Loucy (cell line): Measurements from ENCODE around the gene DNAJC5G.

Experiments used
- H2AFZ ChIP-seq: fragments of 200-600 bp; sonication (generic); 2 replicates; pipeline ENCODE4 v1.6.0; 2016; ENCODE audit warnings: antibody characterized with exemption, mild to moderate bottlenecking, low read length, moderate library complexity
- H3F3A ChIP-seq: fragments of 200-600 bp; 2 replicates; pipeline ENCODE4 v1.6.0; 2016; ENCODE audit warnings: antibody characterized with exemption, low read depth, mild to moderate bottlenecking
- H3K27me3 ChIP-seq: fragments of 200-600 bp; sonication (generic); 2 replicates; pipeline ENCODE4 v1.6.1; 2014; ENCODE audit warnings: low read length, mild to moderate bottlenecking; ENCODE audit not compliant: insufficient read depth, poor library complexity, severe bottlenecking
- H3K36me3 ChIP-seq: fragments of 200-600 bp; sonication (generic); 2 replicates; pipeline ENCODE4 v1.6.1; 2016; ENCODE audit warnings: low read length; ENCODE audit not compliant: insufficient read depth
- H3K4me1 ChIP-seq: fragments of 200-600 bp; sonication (generic); 2 replicates; pipeline ENCODE4 v1.5.1; 2014; ENCODE audit warnings: low read length, mild to moderate bottlenecking; ENCODE audit not compliant: insufficient read depth, poor library complexity, severe bottlenecking
- H3K4me2 ChIP-seq: fragments of 200-600 bp; sonication (generic); 2 replicates; pipeline ENCODE4 v1.6.0; 2014; ENCODE audit warnings: antibody characterized with exemption, low read length, low read depth, mild to moderate bottlenecking; ENCODE audit not compliant: poor library complexity, severe bottlenecking
- H3K4me3 ChIP-seq: fragments of 200-600 bp; sonication (generic); 2 replicates; pipeline ENCODE4 v1.5.1; 2014; ENCODE audit warnings: low read length, mild to moderate bottlenecking, mixed read lengths; ENCODE audit not compliant: poor library complexity, severe bottlenecking
- H3K79me2 ChIP-seq: fragments of 200-600 bp; sonication (generic); 2 replicates; pipeline ENCODE4 v1.6.1; 2014; ENCODE audit warnings: low read length; ENCODE audit not compliant: insufficient read depth
- H3K9ac ChIP-seq: fragments of 200-600 bp; sonication (generic); 2 replicates; pipeline ENCODE4 v1.6.0; 2014; ENCODE audit warnings: mild to moderate bottlenecking, low read depth, low read length, moderate library complexity; ENCODE audit not compliant: poor library complexity, severe bottlenecking
- H3K9me2 ChIP-seq: fragments of 200-600 bp; sonication (generic); replicated peaks from 2 replicates; pipeline ENCODE4 v1.6.1; 2016; ENCODE audit warnings: low read depth, low read length, mixed read lengths
- H3K9me3 ChIP-seq: fragments of 200-600 bp; sonication (generic); 2 replicates; pipeline ENCODE4 v1.6.1; 2014; ENCODE audit warnings: mild to moderate bottlenecking, antibody characterized with exemption, low read length, low read depth; ENCODE audit not compliant: insufficient read depth
- H4K20me1 ChIP-seq: fragments of 200-600 bp; sonication (generic); 2 replicates; pipeline ENCODE4 v1.6.0; 2014; ENCODE audit warnings: antibody characterized with exemption, low read length, mild to moderate bottlenecking; ENCODE audit not compliant: insufficient read depth, poor library complexity, severe bottlenecking
- EZH2phosphoT487 ChIP-seq: fragments of 200-600 bp; IDR thresholded peaks from 2 replicates; pipeline ENCODE4 v1.6.1; 2018; ENCODE audit warnings: antibody characterized with exemption, mild to moderate bottlenecking, moderate library complexity, borderline replicate concordance
- TF ChIP-seq, protein P1 (sequence below): fragments of 200-600 bp; sonication (generic); conservative IDR thresholded peaks from 2 replicates; pipeline ENCODE4 v1.5.1; 2014; ENCODE audit warnings: mild to moderate bottlenecking, antibody characterized with exemption, low read length

Gene DNAJC5G

DNA sequence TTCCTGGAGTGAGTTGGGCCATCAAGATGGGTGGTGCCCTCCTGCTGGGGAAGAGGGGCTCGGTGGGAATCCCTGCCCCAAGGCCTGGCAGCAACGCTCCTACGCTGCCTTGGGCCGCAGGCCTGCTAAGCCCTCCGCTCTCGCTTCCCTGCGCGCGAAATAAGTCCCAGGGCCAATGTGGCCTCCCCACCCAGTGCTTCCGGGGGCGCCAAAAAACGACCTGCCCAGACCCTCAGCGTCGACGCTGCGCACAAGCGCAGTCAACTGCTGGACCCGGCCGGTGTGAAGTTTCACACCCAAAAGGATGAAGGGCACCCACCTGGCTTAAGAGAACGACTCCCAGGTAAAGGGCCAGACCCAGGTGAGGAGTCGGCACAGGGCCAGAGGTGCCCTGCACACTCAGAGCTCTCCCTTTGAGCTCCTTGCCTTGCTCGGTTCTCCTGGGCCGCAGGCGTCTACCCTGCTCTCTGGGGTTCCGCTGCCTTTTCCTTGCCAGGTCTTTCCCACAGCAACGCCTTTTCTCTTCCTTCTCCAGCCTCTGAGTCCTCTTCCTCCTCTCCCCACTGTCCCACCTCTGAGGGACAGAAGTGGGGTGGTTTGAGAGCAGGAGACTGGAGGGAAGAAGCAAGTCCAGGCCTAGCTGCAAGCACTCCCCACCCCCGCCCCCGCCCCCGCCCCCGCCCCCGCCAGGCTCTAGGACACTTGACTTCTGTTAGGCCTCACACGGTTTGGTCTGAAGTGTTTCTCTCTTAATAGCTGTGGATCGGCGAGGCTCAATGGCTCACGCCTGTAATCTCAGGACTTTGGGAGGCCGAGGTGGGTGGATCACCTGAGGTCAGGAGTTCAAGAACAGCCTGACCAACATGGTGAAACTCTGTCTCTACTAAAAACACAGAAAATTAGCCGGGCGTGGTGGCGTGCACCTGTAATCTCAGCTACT, at the start of gene DNAJC5G:
Gene DNAJC5G (plus strand): TSS at position 223 of the 940 bp plus-strand sequence. CDS start 1,296 bp downstream, outside the sequence.
- Histone ChIP-seq H3K9me2 (no peaks in the 10 kb centered on the region), H3K4me1 (peaks cover 7% of the 10 kb centered on the region), H3K9ac (no peak within 1 kb of the TSS), H3K79me2 (no peaks in the 10 kb centered on the region), H3K27me3 (no peaks in the 10 kb centered on the region), H3F3A (no peaks in the 10 kb centered on the region), H4K20me1 (no peaks in the 10 kb centered on the region), H2AFZ (no peak within 1 kb of the TSS), H3K36me3 (no peaks in the 10 kb centered on the region), H3K4me2 (no peak within 1 kb of the TSS), H3K9me3 (no peaks in the 10 kb centered on the region), H3K4me3 (no peak within 1 kb of the TSS)
- TF ChIP-seq, protein P1, sequence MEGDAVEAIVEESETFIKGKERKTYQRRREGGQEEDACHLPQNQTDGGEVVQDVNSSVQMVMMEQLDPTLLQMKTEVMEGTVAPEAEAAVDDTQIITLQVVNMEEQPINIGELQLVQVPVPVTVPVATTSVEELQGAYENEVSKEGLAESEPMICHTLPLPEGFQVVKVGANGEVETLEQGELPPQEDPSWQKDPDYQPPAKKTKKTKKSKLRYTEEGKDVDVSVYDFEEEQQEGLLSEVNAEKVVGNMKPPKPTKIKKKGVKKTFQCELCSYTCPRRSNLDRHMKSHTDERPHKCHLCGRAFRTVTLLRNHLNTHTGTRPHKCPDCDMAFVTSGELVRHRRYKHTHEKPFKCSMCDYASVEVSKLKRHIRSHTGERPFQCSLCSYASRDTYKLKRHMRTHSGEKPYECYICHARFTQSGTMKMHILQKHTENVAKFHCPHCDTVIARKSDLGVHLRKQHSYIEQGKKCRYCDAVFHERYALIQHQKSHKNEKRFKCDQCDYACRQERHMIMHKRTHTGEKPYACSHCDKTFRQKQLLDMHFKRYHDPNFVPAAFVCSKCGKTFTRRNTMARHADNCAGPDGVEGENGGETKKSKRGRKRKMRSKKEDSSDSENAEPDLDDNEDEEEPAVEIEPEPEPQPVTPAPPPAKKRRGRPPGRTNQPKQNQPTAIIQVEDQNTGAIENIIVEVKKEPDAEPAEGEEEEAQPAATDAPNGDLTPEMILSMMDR: no peak
- no peak for TF ChIP-seq EZH2phosphoT487

- H3K27me3 ChIP-seq: no peaks in the 10 kb centered on the region
- no peak overlapping the region for H3K9ac ChIP-seq
- H2AFZ ChIP-seq: no peak overlapping the region
- no peaks in the 10 kb centered on the region for H3K79me2 ChIP-seq
- H3F3A ChIP-seq: no peaks in the 10 kb centered on the region
- H3K4me3 ChIP-seq: no peak overlapping the region
- TF ChIP-seq, protein P1: no peak
- TF ChIP-seq EZH2phosphoT487: no peak
- no peaks in the 10 kb centered on the region for H4K20me1 ChIP-seq
- no peaks in the 10 kb centered on the region for H3K9me2 ChIP-seq
- no peaks in the 10 kb centered on the region for H3K4me1 ChIP-seq
- H3K4me2 ChIP-seq: no peak overlapping the region
- H3K36me3 ChIP-seq: peaks cover 68% of the 10 kb centered on the region; the same call in 1 of the 2 replicates
- H3K9me3 ChIP-seq: no peaks in the 10 kb centered on the region
These were observed 49.7 kb upstream of the DNAJC5G start for GRCh38 chr2:27225526-27225925.

DNA sequence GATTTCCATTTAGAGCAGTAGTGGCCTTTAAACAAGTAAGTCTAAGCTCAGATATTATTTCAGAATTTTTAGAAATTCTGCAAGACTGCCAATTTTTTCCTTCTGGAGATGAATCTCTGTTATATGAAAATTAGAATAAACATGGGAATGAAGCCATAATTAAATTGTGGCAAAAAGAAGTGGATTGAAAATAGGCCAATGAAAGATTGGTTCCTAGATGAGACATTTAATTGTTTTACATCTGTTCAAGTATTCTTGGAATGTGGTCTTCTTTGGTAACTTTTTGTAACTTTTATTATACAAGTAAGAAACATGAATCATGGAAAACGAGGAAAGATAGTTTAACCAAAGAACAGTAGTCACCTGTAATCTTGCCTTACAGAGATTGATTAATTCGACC, 47.7 kb upstream of the DNAJC5G start:
- no peaks in the 10 kb centered on the region for H4K20me1 ChIP-seq
- peaks cover 75% of the 10 kb centered on the region; the same call in 1 of the 2 replicates for H3K36me3 ChIP-seq
- no peaks in the 10 kb centered on the region for H3F3A ChIP-seq
- no peaks in the 10 kb centered on the region for H3K27me3 ChIP-seq
- H2AFZ ChIP-seq: no peak overlapping the region
- H3K9me2 ChIP-seq: no peaks in the 10 kb centered on the region
- no peak overlapping the region for H3K4me3 ChIP-seq
- H3K9ac ChIP-seq: no peak overlapping the region
- H3K4me2 ChIP-seq: no peak overlapping the region
- H3K9me3 ChIP-seq: no peaks in the 10 kb centered on the region
- TF ChIP-seq, protein P1: no peak
- no peak for TF ChIP-seq EZH2phosphoT487
- no peaks in the 10 kb centered on the region for H3K79me2 ChIP-seq
- no peaks in the 10 kb centered on the region for H3K4me1 ChIP-seq
